Neural cell (in vitro differentiated cells): ENCODE results near the gene TULP3. TPM values are rescaled to one million over a fixed set of nuclear protein-coding genes. Genes with fewer than 3 reads are reported as not detected.

ENCODE experiments used
- H2AFZ ChIP-seq: fragments of 200-600, 300-800 bp; sonication (generic), shearing (Covaris generic); 2 replicates; pipeline ENCODE4 v1.6.0; 2014; ENCODE audit warnings: low read depth, mild to moderate bottlenecking, antibody characterized with exemption, low read length, moderate library complexity
- H3F3A ChIP-seq: fragments of 200-600 bp; shearing (Covaris generic); 2 replicates; pipeline ENCODE4 v1.6.1; 2016; ENCODE audit warnings: mild to moderate bottlenecking, moderate library complexity, mixed read lengths, antibody characterized with exemption, low read length; ENCODE audit not compliant: insufficient read depth, poor library complexity, severe bottlenecking
- H3K27ac ChIP-seq: fragments of 200-600, 300-800 bp; sonication (generic), shearing (Covaris generic); 2 replicates; pipeline ENCODE4 v1.5.1; 2014; ENCODE audit warnings: mild to moderate bottlenecking, low read length, moderate library complexity
- H3K27me3 ChIP-seq: fragments of 300-800, 200-600 bp; sonication (generic), shearing (Covaris generic); 2 replicates; pipeline ENCODE4 v1.6.0; 2014; ENCODE audit warnings: mild to moderate bottlenecking, low read depth, low read length, moderate library complexity; ENCODE audit not compliant: insufficient read depth
- H3K36me3 ChIP-seq: fragments of 300-800, 200-600 bp; sonication (generic), shearing (Covaris generic); 2 replicates; pipeline ENCODE4 v1.5.1; 2014; ENCODE audit warnings: mild to moderate bottlenecking, antibody characterized with exemption, low read length, moderate library complexity; ENCODE audit not compliant: insufficient read depth
- H3K4me2 ChIP-seq: fragments of 300-800, 200-600 bp; sonication (generic), shearing (Covaris generic); 2 replicates; pipeline ENCODE4 v1.6.0; 2014; ENCODE audit warnings: mild to moderate bottlenecking, low read length
- H3K4me3 ChIP-seq: fragments of 300-800, 200-600 bp; sonication (generic), shearing (Covaris generic); 2 replicates; pipeline ENCODE4 v1.5.1; 2014; ENCODE audit warnings: mild to moderate bottlenecking, low read length, moderate library complexity
- H3K79me2 ChIP-seq: fragments of 200-600 bp; shearing (Covaris generic); replicated peaks from 2 replicates; pipeline ENCODE4 v1.6.0; 2014; ENCODE audit warnings: mild to moderate bottlenecking, low read length, moderate library complexity; ENCODE audit not compliant: insufficient read depth
- H3K9ac ChIP-seq: fragments of 300-800, 200-600 bp; sonication (generic), shearing (Covaris generic); 2 replicates; pipeline ENCODE4 v1.6.1; 2016; ENCODE audit warnings: mild to moderate bottlenecking, low read length, mixed read lengths
- H3K9me2 ChIP-seq: fragments of 200-600 bp; shearing (Covaris generic); 2 replicates; pipeline ENCODE4 v1.6.1; 2016; ENCODE audit warnings: mild to moderate bottlenecking, low read length, mixed read lengths; ENCODE audit not compliant: insufficient read depth
- H3K9me3 ChIP-seq: fragments of 200-600, 300-800 bp; sonication (generic), shearing (Covaris generic); 2 replicates; pipeline ENCODE4 v1.6.1; 2016; ENCODE audit warnings: mild to moderate bottlenecking, mixed run types, low read length, moderate library complexity, mixed read lengths
- H4K20me1 ChIP-seq: fragments of 200-600 bp; shearing (Covaris generic); 2 replicates; pipeline ENCODE4 v1.6.1; 2016; ENCODE audit warnings: mild to moderate bottlenecking, mixed run types; ENCODE audit not compliant: insufficient read depth
- EP300 ChIP-seq: fragments of 450-650 bp; conservative IDR thresholded peaks from 2 replicates; pipeline ENCODE4 v1.6.1; 2014; ENCODE audit warnings: antibody characterized with exemption, mild to moderate bottlenecking, moderate library complexity; ENCODE audit not compliant: poor library complexity, severe bottlenecking
- EZH2 ChIP-seq: fragments of 200-600, 300-800 bp; shearing (Covaris generic), sonication (generic); IDR thresholded peaks from 2 replicates; pipeline ENCODE4 v1.6.1; 2014; ENCODE audit warnings: antibody characterized with exemption, low read length, borderline replicate concordance, mild to moderate bottlenecking; ENCODE audit not compliant: insufficient read depth, poor library complexity, severe bottlenecking
- MXI1 ChIP-seq: fragments of 450-650 bp; conservative IDR thresholded peaks from 2 replicates; pipeline ENCODE4 v1.6.1; 2014; ENCODE audit warnings: antibody characterized with exemption, mild to moderate bottlenecking; ENCODE audit not compliant: poor library complexity, severe bottlenecking
- POLR2AphosphoS5 ChIP-seq: IDR thresholded peaks from 2 replicates; pipeline ENCODE4 v1.6.1; 2012
- RAD21 ChIP-seq: fragments of 450-650 bp; conservative IDR thresholded peaks from 2 replicates; pipeline ENCODE4 v1.6.1; 2014; ENCODE audit warnings: antibody characterized with exemption, mild to moderate bottlenecking, moderate library complexity
- SMC3 ChIP-seq: fragments of 450-650 bp; conservative IDR thresholded peaks from 2 replicates; pipeline ENCODE4 v1.6.1; 2014; ENCODE audit warnings: antibody characterized with exemption, mild to moderate bottlenecking, moderate library complexity; ENCODE audit not compliant: poor library complexity
- TAF1 ChIP-seq: IDR thresholded peaks from 2 replicates; pipeline ENCODE4 v1.6.1; 2012; ENCODE audit warnings: low read depth
- polyA minus RNA-seq: library from RNA; depleted of rRNA, polyadenylated mRNA; stranded (reverse); fragments of >200 nt; gene quantifications from 2 replicates; pipeline ENCODE4 v1.2.3, GENCODE V29; 2014
- polyA plus RNA-seq: library from polyadenylated mRNA; depleted of rRNA; stranded (reverse); fragments of >200 nt; gene quantifications from 2 replicates; pipeline ENCODE4 v1.2.3, GENCODE V29; 2014
- TF ChIP-seq, protein P1 (sequence below): IDR thresholded peaks from 2 replicates; pipeline ENCODE4 v1.6.1; 2012; ENCODE audit warnings: borderline replicate concordance
- TF ChIP-seq, protein P2 (sequence below): fragments of 450-650 bp; IDR thresholded peaks from 2 replicates; pipeline ENCODE4 v1.5.1; 2014; ENCODE audit warnings: antibody characterized with exemption, mild to moderate bottlenecking, moderate library complexity; ENCODE audit not compliant: poor library complexity, severe bottlenecking

The TULP3 gene, protein sequence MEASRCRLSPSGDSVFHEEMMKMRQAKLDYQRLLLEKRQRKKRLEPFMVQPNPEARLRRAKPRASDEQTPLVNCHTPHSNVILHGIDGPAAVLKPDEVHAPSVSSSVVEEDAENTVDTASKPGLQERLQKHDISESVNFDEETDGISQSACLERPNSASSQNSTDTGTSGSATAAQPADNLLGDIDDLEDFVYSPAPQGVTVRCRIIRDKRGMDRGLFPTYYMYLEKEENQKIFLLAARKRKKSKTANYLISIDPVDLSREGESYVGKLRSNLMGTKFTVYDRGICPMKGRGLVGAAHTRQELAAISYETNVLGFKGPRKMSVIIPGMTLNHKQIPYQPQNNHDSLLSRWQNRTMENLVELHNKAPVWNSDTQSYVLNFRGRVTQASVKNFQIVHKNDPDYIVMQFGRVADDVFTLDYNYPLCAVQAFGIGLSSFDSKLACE
- polyA plus RNA-seq (6.5 and 9.3 TPM in 2 replicates), polyA minus RNA-seq (9.8 and 10.2 TPM in 2 replicates)

DNA sequence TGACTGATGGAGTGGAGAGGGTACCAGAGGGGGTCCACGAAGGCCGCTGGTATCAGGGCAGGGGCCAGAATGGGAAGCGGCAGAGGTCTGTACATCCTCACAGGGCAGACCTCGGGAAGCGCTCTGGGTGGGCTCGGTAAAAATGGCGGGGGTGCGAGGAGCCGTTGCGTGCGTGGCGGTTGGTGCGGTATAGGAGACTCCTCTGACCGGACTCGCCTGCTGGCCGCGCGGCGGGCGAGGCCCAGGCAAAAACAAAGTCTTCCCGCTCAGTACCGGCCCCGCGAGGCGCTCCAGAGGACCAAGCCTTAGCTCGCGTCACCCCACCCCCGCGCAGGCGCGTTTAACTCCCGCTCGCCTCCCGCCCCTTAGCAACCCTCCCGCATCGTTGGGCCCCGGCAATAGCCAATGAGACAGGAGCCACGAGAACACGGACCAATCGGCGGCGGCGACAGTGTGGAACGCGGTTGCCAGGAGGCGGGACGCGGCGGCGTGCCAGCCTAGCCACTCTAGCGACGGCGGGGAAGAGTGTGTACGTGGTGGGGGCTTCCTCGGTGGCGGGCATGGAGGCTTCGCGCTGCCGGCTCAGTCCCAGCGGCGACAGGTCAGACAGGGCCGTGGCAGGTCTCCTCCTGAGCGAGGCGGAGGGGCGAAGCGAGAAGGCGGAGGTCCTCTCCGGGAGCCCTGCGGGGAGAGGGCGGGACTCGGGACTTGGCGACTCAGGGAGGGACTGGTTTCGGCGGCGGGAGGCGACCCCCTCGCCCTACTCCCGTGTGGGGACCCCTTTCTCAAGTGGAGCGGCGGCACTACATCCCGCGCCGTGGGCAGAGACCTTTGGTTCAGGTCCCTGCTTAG is at the start of gene TULP3:
TSS of gene TULP3 (plus strand) at position 504 of the 852 bp plus-strand sequence. CDS start at position 561, 57 bp downstream.
- Histone ChIP-seq H3K9me2 (no peaks in the 10 kb centered on the region), H3K9ac (peak within 1 kb of the TSS; percentile 76), H3K4me3 (peak within 1 kb of the TSS; percentile 84), H4K20me1 (no peaks in the 10 kb centered on the region), H3K9me3 (no peaks in the 10 kb centered on the region), H3K4me2 (peak within 1 kb of the TSS; percentile 56), H3K27ac (peak within 1 kb of the TSS; percentile 76), H2AFZ (peak within 1 kb of the TSS; percentile 93), H3F3A (peaks cover 4% of the 10 kb centered on the region), H3K36me3 (no peaks in the 10 kb centered on the region), H3K79me2 (peaks cover 11% of the 10 kb centered on the region), H3K27me3 (no peaks in the 10 kb centered on the region)
- TF ChIP-seq POLR2AphosphoS5: peak; percentile 85
- TF ChIP-seq EP300: no peak
- TF ChIP-seq EZH2: no peak
- no peak for TF ChIP-seq RAD21
- TF ChIP-seq TAF1: no peak
- no peak for TF ChIP-seq SMC3
- TF ChIP-seq, protein P1, sequence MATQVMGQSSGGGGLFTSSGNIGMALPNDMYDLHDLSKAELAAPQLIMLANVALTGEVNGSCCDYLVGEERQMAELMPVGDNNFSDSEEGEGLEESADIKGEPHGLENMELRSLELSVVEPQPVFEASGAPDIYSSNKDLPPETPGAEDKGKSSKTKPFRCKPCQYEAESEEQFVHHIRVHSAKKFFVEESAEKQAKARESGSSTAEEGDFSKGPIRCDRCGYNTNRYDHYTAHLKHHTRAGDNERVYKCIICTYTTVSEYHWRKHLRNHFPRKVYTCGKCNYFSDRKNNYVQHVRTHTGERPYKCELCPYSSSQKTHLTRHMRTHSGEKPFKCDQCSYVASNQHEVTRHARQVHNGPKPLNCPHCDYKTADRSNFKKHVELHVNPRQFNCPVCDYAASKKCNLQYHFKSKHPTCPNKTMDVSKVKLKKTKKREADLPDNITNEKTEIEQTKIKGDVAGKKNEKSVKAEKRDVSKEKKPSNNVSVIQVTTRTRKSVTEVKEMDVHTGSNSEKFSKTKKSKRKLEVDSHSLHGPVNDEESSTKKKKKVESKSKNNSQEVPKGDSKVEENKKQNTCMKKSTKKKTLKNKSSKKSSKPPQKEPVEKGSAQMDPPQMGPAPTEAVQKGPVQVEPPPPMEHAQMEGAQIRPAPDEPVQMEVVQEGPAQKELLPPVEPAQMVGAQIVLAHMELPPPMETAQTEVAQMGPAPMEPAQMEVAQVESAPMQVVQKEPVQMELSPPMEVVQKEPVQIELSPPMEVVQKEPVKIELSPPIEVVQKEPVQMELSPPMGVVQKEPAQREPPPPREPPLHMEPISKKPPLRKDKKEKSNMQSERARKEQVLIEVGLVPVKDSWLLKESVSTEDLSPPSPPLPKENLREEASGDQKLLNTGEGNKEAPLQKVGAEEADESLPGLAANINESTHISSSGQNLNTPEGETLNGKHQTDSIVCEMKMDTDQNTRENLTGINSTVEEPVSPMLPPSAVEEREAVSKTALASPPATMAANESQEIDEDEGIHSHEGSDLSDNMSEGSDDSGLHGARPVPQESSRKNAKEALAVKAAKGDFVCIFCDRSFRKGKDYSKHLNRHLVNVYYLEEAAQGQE: peak; percentile 62
- TF ChIP-seq MXI1: peak; percentile 96
- TF ChIP-seq, protein P2, sequence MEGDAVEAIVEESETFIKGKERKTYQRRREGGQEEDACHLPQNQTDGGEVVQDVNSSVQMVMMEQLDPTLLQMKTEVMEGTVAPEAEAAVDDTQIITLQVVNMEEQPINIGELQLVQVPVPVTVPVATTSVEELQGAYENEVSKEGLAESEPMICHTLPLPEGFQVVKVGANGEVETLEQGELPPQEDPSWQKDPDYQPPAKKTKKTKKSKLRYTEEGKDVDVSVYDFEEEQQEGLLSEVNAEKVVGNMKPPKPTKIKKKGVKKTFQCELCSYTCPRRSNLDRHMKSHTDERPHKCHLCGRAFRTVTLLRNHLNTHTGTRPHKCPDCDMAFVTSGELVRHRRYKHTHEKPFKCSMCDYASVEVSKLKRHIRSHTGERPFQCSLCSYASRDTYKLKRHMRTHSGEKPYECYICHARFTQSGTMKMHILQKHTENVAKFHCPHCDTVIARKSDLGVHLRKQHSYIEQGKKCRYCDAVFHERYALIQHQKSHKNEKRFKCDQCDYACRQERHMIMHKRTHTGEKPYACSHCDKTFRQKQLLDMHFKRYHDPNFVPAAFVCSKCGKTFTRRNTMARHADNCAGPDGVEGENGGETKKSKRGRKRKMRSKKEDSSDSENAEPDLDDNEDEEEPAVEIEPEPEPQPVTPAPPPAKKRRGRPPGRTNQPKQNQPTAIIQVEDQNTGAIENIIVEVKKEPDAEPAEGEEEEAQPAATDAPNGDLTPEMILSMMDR: peak; percentile 52

DNA sequence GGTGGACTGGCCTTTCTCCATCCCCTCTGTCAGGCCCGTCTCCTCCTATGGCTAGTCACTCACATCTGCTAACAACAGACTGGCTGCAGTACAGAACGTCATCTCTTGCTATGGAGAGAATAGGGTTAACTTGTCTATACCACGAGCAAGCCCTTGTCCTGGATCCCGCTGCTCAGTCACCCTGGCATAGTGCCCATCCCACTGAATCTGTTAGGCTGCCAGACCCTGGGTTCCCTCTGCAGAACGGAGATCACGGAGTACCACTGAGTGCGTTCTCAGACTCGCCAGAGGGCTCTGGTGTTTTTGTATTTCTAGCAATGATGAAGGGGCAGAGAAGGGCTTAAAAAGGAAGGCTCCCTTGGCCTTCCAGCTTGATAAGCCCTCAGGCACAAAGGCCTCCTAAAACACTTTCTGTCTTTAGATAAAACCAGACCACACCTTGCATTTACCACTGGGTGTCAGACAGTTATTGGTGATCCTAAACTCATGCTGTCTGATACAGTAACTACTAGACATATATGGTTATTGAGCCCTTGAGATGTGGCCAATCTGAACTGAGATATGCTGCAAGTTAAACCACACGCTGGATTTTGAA is 49.5 kb upstream of the TULP3 start:
- Histone ChIP-seq H3K4me3 (no peak overlapping the region), H4K20me1 (no peaks in the 10 kb centered on the region), H3F3A (no peaks in the 10 kb centered on the region), H3K9ac (no peak overlapping the region), H3K27ac (no peak overlapping the region), H3K36me3 (no peaks in the 10 kb centered on the region), H3K9me3 (no peaks in the 10 kb centered on the region), H3K9me2 (no peaks in the 10 kb centered on the region), H3K4me2 (no peak overlapping the region), H3K79me2 (no peaks in the 10 kb centered on the region), H2AFZ (no peak overlapping the region), H3K27me3 (no peaks in the 10 kb centered on the region)
- TF ChIP-seq MXI1 (no peak), EZH2 (no peak), EP300 (no peak), RAD21 (no peak), TAF1 (no peak), POLR2AphosphoS5 (no peak), SMC3 (no peak)
- TF ChIP-seq, protein P2: no peak
- TF ChIP-seq, protein P1: no peak
